B cell (primary cell): ENCODE data around the gene SIAH3. TPM values are rescaled to one million over a fixed set of nuclear protein-coding genes. Genes with fewer than 3 reads are reported as not detected.

Source experiments
- ATAC-seq: fragments of 200-7000 bp; cut with Tn5 transposase; one replicate; pipeline ENCODE4 v1.10.0; 2021; ENCODE audit warnings: low read depth, mild to moderate bottlenecking, moderate number of reproducible peaks, moderate library complexity
- CTCF ChIA-PET: fragments of 350-600 bp; sonication (Branson Sonifier 250); formaldehyde crosslinking; loops from one replicate; lab custom pipeline; 2021; ENCODE audit warnings: antibody characterized with exemption, inconsistent platforms; lab: Charles Lee
- POLR2A ChIA-PET: fragments of 350-600 bp; sonication (Branson Sonifier 250); formaldehyde crosslinking; loops from one replicate; lab custom pipeline; 2021; ENCODE audit warnings: antibody characterized with exemption; lab: Charles Lee
- DNase-seq: peaks from one replicate; pipeline ENCODE4 v3.0.0; 2013
- H2AFZ ChIP-seq: 2 replicates; pipeline ENCODE4 v1.6.1; 2012; ENCODE audit warnings: mild to moderate bottlenecking, low read depth, low read length; ENCODE audit not compliant: insufficient read depth, poor library complexity, severe bottlenecking
- H3K27ac ChIP-seq, 2 donors: 1 replicate in 1 of 2; 2 replicates in 1 of 2; pipeline ENCODE4 v1.5.1; 2012 to 2013; ENCODE audit warnings: low read length in 2 of 2, mild to moderate bottlenecking in 2 of 2, moderate library complexity in 1 of 2
- H3K27me3 ChIP-seq, 4 experiments: fragments of 200-600 bp in 1 of 4; sonication (generic) in 1 of 4; replicated peaks in 1 of 4; 1 replicate in 2 of 4; 2 replicates in 2 of 4; pipeline versions ENCODE4 v1.6.1 to v1.7.0; 2013 to 2016; ENCODE audit warnings: low read length in 3 of 4, mild to moderate bottlenecking in 2 of 4, mixed read lengths in 1 of 4, moderate library complexity in 1 of 4; ENCODE audit not compliant: insufficient read depth in 4 of 4, control insufficient read depth in 3 of 4; ENCODE audit errors: control extremely low read depth in 1 of 4
- H3K36me3 ChIP-seq, 2 experiments: replicated peaks in 1 of 2; 1 replicate in 1 of 2; 2 replicates in 1 of 2; pipeline versions ENCODE4 v1.6.1 to v1.7.1; 2013; ENCODE audit warnings: low read length in 1 of 2; ENCODE audit not compliant: insufficient read depth in 2 of 2, control insufficient read depth in 1 of 2; ENCODE audit errors: control extremely low read depth in 1 of 2, extremely low read depth in 1 of 2
- H3K4me1 ChIP-seq, 2 donors: fragments of 200-600 bp in 1 of 2; sonication (generic) in 1 of 2; 1 replicate in 1 of 2; 2 replicates in 1 of 2; pipeline versions ENCODE4 v1.5.1 to v1.6.1; 2013 to 2017; ENCODE audit warnings: low read length in 2 of 2; ENCODE audit not compliant: control insufficient read depth in 2 of 2, insufficient read depth in 2 of 2
- H3K4me2 ChIP-seq: replicated peaks from 2 replicates; pipeline ENCODE3; 2012; ENCODE audit warnings: mild to moderate bottlenecking, low read depth, low read length; ENCODE audit not compliant: poor library complexity, severe bottlenecking
- H3K4me3 ChIP-seq, 5 experiments: fragments of 200-600 bp in 1 of 5; sonication (generic) in 1 of 5; 1 replicate in 3 of 5; 2 replicates in 2 of 5; pipeline versions ENCODE4 v1.5.1 to v1.7.0; 2011 to 2016; ENCODE audit warnings: low read length in 4 of 5, mild to moderate bottlenecking in 4 of 5, low read depth in 2 of 5, control low read depth in 1 of 5, moderate library complexity in 1 of 5; ENCODE audit not compliant: insufficient read depth in 1 of 5; ENCODE audit errors: control extremely low read depth in 1 of 5, extremely low read depth in 1 of 5
- H3K79me2 ChIP-seq: fragments of 200-600 bp; sonication (generic); one replicate; pipeline ENCODE4 v1.6.0; 2016; ENCODE audit warnings: low read length; ENCODE audit not compliant: control insufficient read depth, insufficient read depth
- H3K9ac ChIP-seq: fragments of 200-600 bp; sonication (generic); 2 replicates; pipeline ENCODE4 v1.6.1; 2017; ENCODE audit warnings: mild to moderate bottlenecking, low read length, moderate library complexity
- H3K9me3 ChIP-seq, 3 donors: one replicate each; pipeline versions ENCODE4 v1.6.1 to v1.7.1; 2013; ENCODE audit warnings: low read length in 2 of 3; ENCODE audit not compliant: control insufficient read depth in 2 of 3, insufficient read depth in 1 of 3; ENCODE audit errors: control extremely low read depth in 1 of 3
- H4K20me1 ChIP-seq: 2 replicates; pipeline ENCODE4 v1.6.0; 2012; ENCODE audit warnings: mild to moderate bottlenecking, low read length; ENCODE audit not compliant: insufficient read depth, control insufficient read depth, poor library complexity, severe bottlenecking
- H3K27ac Mint-ChIP-seq: one replicate; pipeline ENCODE4 v1.8.0; 2021; ENCODE audit warnings: mixed read lengths
- H3K27me3 Mint-ChIP-seq: one replicate; pipeline ENCODE4 v1.8.0; 2021; ENCODE audit warnings: mixed read lengths
- H3K4me1 Mint-ChIP-seq: one replicate; pipeline ENCODE4 v1.8.0; 2021; ENCODE audit warnings: mixed read lengths
- H3K4me3 Mint-ChIP-seq: one replicate; pipeline ENCODE4 v1.8.0; 2021; ENCODE audit warnings: mixed read lengths
- H3K9me3 Mint-ChIP-seq: one replicate; pipeline ENCODE4 v1.8.0; 2022; ENCODE audit warnings: mixed read lengths; ENCODE audit not compliant: insufficient read depth
- CTCF ChIP-seq: fragments of 200-600 bp; IDR thresholded peaks from one replicate; pipeline ENCODE4 v1.8.0; 2022; ENCODE audit warnings: antibody characterized with exemption, mild to moderate bottlenecking
- EZH2 ChIP-seq: IDR thresholded peaks from 2 replicates; pipeline ENCODE4 v1.6.1; 2012; ENCODE audit warnings: borderline replicate concordance, low read depth, mild to moderate bottlenecking, moderate library complexity, low read length; ENCODE audit not compliant: insufficient read depth, poor library complexity, severe bottlenecking
- WGBS: methylation state at CpG from one replicate; pipeline ENCODE4 v1.1.5; 2013; ENCODE audit warnings: missing lambda C conversion rate; ENCODE audit not compliant: insufficient coverage; 5-methylcytosine and 5-hydroxymethylcytosine counted together
- intact Hi-C: fragments of 100-400 bp; cut with micrococcal nuclease; formaldehyde crosslinking; loops from one replicate; pipeline ENCODE4 v1.10.0; 2022
- polyA plus RNA-seq: library from polyadenylated mRNA; depleted of rRNA; stranded (reverse); fragments of >200 nt; gene quantifications from 2 replicates; pipeline ENCODE4 v1.2.3, GENCODE V29; 2012
- total RNA-seq, 2 donors: library from RNA; stranded (reverse); fragments of 120-200 nt in 1 of 2; gene quantifications; 1 replicate in 1 of 2; 2 replicates in 1 of 2; pipeline versions ENCODE4 v1.2.3 to v1.2.4, GENCODE V29; 2013 to 2022

The SIAH3 gene
- total and polyA plus RNA-seq, 2 donors (not counting 1 experiment from before 2014, with no cell fraction given) = not detected

- no peak for DNase-seq
- Histone ChIP-seq H3K4me1 (no peaks in the 10 kb centered on the region), H4K20me1 (no peaks in the 10 kb centered on the region), H3K9me3 (no peaks in the 10 kb centered on the region), H3K4me3 (no peak overlapping the region), H3K9ac (no peak overlapping the region), H3K27ac (no peak overlapping the region), H3K4me2 (no peak overlapping the region), H3K27me3 (peaks cover 0 to 3% (median 0%) of the 10 kb centered on the region in 4 experiments), H3K79me2 (no peaks in the 10 kb centered on the region), H2AFZ (no peak overlapping the region), H3K36me3 (no peaks in the 10 kb centered on the region)
- ChIA-PET POLR2A (no interaction called here), CTCF (interaction anchor here (0.8 kb wide), 1 partner anchor 10 kb away, joined by 3 read pairs; no protein-coding TSS in a partner anchor)
- Mint-ChIP-seq H3K27ac (no peak overlapping the region), H3K4me3 (no peak overlapping the region), H3K9me3 (no peaks in the 10 kb centered on the region), H3K4me1 (no peaks in the 10 kb centered on the region), H3K27me3 (peaks cover 10% of the 10 kb centered on the region)
- 85% methylated on average over 2 of the region's 5 CpGs for WGBS
- no peak for ATAC-seq
- intact Hi-C loops = no loop called here
- TF ChIP-seq EZH2 = no peak
- no peak for TF ChIP-seq CTCF
Observed at GRCh38 chr13:45833663-45834375, 17.7 kb downstream of the SIAH3 start.

GRCh38 chr13:45833242-45833641 is 18.3 kb downstream of the SIAH3 start:
- 67% methylated on average over 3 of the region's 4 CpGs for WGBS

More at GRCh38 chr13:45833242-45833641, 18.3 kb downstream of the SIAH3 start:
- no peak overlapping the region for H3K4me2 ChIP-seq
- H3K27me3 ChIP-seq = peaks cover 0 to 3% (median 0%) of the 10 kb centered on the region in 4 experiments
- intact Hi-C loops = no loop called here
- no peaks in the 10 kb centered on the region for H3K9me3 ChIP-seq
- TF ChIP-seq CTCF (no peak), EZH2 (no peak)
- DNase-seq (no peak), ATAC-seq (no peak)
- H4K20me1 ChIP-seq = no peaks in the 10 kb centered on the region
- Mint-ChIP-seq H3K27me3 (peaks cover 10% of the 10 kb centered on the region), H3K9me3 (no peaks in the 10 kb centered on the region), H3K27ac (no peak overlapping the region), H3K4me1 (no peaks in the 10 kb centered on the region), H3K4me3 (no peak overlapping the region)
- ChIA-PET CTCF (interaction anchor here (0.8 kb wide), 1 partner anchor 11 kb away, joined by 3 read pairs; no protein-coding TSS in a partner anchor), POLR2A (no interaction called here)
- H2AFZ ChIP-seq = no peak overlapping the region
- H3K79me2 ChIP-seq = no peaks in the 10 kb centered on the region
- no peaks in the 10 kb centered on the region for H3K36me3 ChIP-seq
- H3K27ac ChIP-seq = no peak overlapping the region
- no peak overlapping the region for H3K4me3 ChIP-seq
- no peaks in the 10 kb centered on the region for H3K4me1 ChIP-seq
- H3K9ac ChIP-seq = no peak overlapping the region
